Measurements from ENCODE around the gene ST3GAL3. TPM values are rescaled to one million over a fixed set of nuclear protein-coding genes. Genes with fewer than 3 reads are reported as not detected.
A peak's percentile ranks its signal among the peaks of the same experiment; 100 is the strongest.

ST3GAL3 gene
- total RNA-seq, 1 donor from 2014 or later: 18.3 TPM

GRCh38 chr1:43976045-43976444 is 268.7 kb downstream of the ST3GAL3 start:
- TF ChIP-seq CTCF (conservative IDR thresholded peaks at IDR 0.05; ENCODE audit: low read depth, low read length): peak; percentile 9
- H3K4me3 ChIP-seq (ENCODE audit: low read depth, low read length): peak overlapping the region; percentile 98
- no peak for DNase-seq (ENCODE audit: low read depth)

GRCh38 chr1:43976890-43977289 is 269.6 kb downstream of the ST3GAL3 start:
- no peak for DNase-seq (ENCODE audit: low read depth)
- TF ChIP-seq CTCF (conservative IDR thresholded peaks at IDR 0.05; ENCODE audit: low read depth, low read length): no peak
- no peak overlapping the region for H3K4me3 ChIP-seq (ENCODE audit: low read depth, low read length)

GRCh38 chr1:43977376-43978263 is 270.3 kb downstream of the ST3GAL3 start:
- no peak for TF ChIP-seq CTCF (conservative IDR thresholded peaks at IDR 0.05; ENCODE audit: low read depth, low read length)
- H3K4me3 ChIP-seq (ENCODE audit: low read depth, low read length): peak overlapping the region; percentile 3
- no peak for DNase-seq (ENCODE audit: low read depth)

- H3K4me3 ChIP-seq (ENCODE audit: low read depth, low read length): peak overlapping the region; percentile 63
- DNase-seq (ENCODE audit: low read depth): no peak
- no peak for TF ChIP-seq CTCF (conservative IDR thresholded peaks at IDR 0.05; ENCODE audit: low read depth, low read length)
These were observed 270.9 kb downstream of the ST3GAL3 start for GRCh38 chr1:43978264-43978550.

GRCh38 chr1:43978551-43979260 is 271.4 kb downstream of the ST3GAL3 start, which contains the start of gene B4GALT2:
Gene B4GALT2, plus strand, starts transcription at chr1:43979210. Its CDS starts 1,951 bp downstream, at chr1:43981161.
- no peak for TF ChIP-seq CTCF (conservative IDR thresholded peaks at IDR 0.05; ENCODE audit: low read depth, low read length)

GRCh38 chr1:43979261-43979527 is 271.9 kb downstream of the ST3GAL3 start:
- peak overlapping the region; percentile 64 for H3K4me3 ChIP-seq (ENCODE audit: low read depth, low read length)
- no peak for DNase-seq (ENCODE audit: low read depth)
- TF ChIP-seq CTCF (conservative IDR thresholded peaks at IDR 0.05; ENCODE audit: low read depth, low read length): no peak

More at GRCh38 chr1:43978551-43979260, 271.4 kb downstream of the ST3GAL3 start, which contains the start of gene B4GALT2:
- DNase-seq (ENCODE audit: low read depth): no peak
- H3K4me3 ChIP-seq (ENCODE audit: low read depth, low read length): peak within 1 kb of the TSS; percentile 64

Measured in epithelial cell of proximal tubule (primary cell).